A549 (cell line): ENCODE results near the gene ARVCF. TPM values are rescaled to one million over a fixed set of nuclear protein-coding genes. Genes with fewer than 3 reads are reported as not detected.

Experiments used
- ATAC-seq, 2 experiments: fragments of 200-7000 bp in 1 of 2; fragments of >200 bp in 1 of 2; cut with Nextera tagmentation in 1 of 2; cut with Tn5 transposase in 1 of 2; 3 replicates each; pipeline versions ENCODE4 v1.8.0 to v1.9.1; 2018 to 2020; ENCODE audit warnings: mild to moderate bottlenecking in 1 of 2, moderate library complexity in 1 of 2
- CTCF ChIA-PET: fragments of 300-600 bp; sonication (Branson Sonifier 250); formaldehyde crosslinking; extraction: SDS; loops from one replicate; lab custom pipeline; 2021; ENCODE audit warnings: antibody characterized with exemption, inconsistent platforms; lab: Yijun Ruan, JAX
- POLR2A ChIA-PET: fragments of 350-600 bp; formaldehyde crosslinking; extraction: SDS; loops from one replicate; lab custom pipeline; 2021; ENCODE audit warnings: antibody characterized with exemption, inconsistent platforms; lab: Yijun Ruan, JAX
- DNase-seq, 2 experiments: peaks; one replicate each; pipeline versions ENCODE4 v3.0.0 to v3.0.0-alpha.2; 2011 to 2016; ENCODE audit warnings: low read depth in 1 of 2, low spot score in 1 of 2
- FAIRE-seq: peaks from 2 replicates; lab custom pipeline; 2011; peaks lifted over from hg19 to GRCh38; lab: Jason Lieb, UNC
- H3K27ac ChIP-seq, 2 experiments: fragments of >200 bp; sonication (Bioruptor Twin); formaldehyde crosslinking; 3 replicates each; pipeline ENCODE4 v1.5.1; 2016 to 2017
- H3K4me1 ChIP-seq: fragments of >200 bp; sonication (Bioruptor Twin); formaldehyde crosslinking; 3 replicates; pipeline ENCODE4 v1.6.1; 2016
- H3K4me2 ChIP-seq: fragments of >200 bp; sonication (Bioruptor Twin); formaldehyde crosslinking; 3 replicates; pipeline ENCODE4 v1.6.1; 2016
- H3K4me3 ChIP-seq: fragments of >200 bp; sonication (Bioruptor Twin); formaldehyde crosslinking; 3 replicates; pipeline ENCODE4 v1.5.1; 2016
- H3K9me3 ChIP-seq: fragments of >200 bp; sonication (Bioruptor Twin); formaldehyde crosslinking; 3 replicates; pipeline ENCODE4 v1.6.1; 2016
- CEBPB ChIP-seq, 2 experiments: fragments of >200 bp in 1 of 2; sonication (Bioruptor Twin) in 1 of 2; formaldehyde crosslinking in 1 of 2; IDR thresholded peaks; 2 replicates each; pipeline ENCODE4 v1.6.1; 2012 to 2016
- CHD2 ChIP-seq: fragments of 150-350 bp; IDR thresholded peaks from 2 replicates; pipeline ENCODE4 v1.6.1; 2014; ENCODE audit warnings: low read length; ENCODE audit not compliant: partially characterized antibody
- EHMT2 ChIP-seq: fragments of 200-600 bp; sonication (generic); IDR thresholded peaks from 2 replicates; pipeline ENCODE4 v1.6.1; 2016; ENCODE audit warnings: antibody characterized with exemption, low read depth, mild to moderate bottlenecking, moderate library complexity
- EP300 ChIP-seq, 2 experiments: fragments of >200 bp; sonication (Bioruptor Twin); formaldehyde crosslinking; IDR thresholded peaks; 2 replicates in 1 of 2; 3 replicates in 1 of 2; pipeline ENCODE4 v1.6.1; 2016 to 2017
- FOXS1 ChIP-seq: fragments of 250-450 bp; sonication (Bioruptor Pico); IDR thresholded peaks from 2 replicates; pipeline ENCODE4 v1.5.0; 2020; ENCODE audit warnings: mild to moderate bottlenecking, moderate library complexity
- HOXB5 ChIP-seq: fragments of 250-450 bp; sonication (Bioruptor Pico); IDR thresholded peaks from 2 replicates; pipeline ENCODE4 v1.5.0; 2020; ENCODE audit warnings: mild to moderate bottlenecking, moderate library complexity
- JUN ChIP-seq, 2 experiments: fragments of >200 bp; sonication (Bioruptor Twin); formaldehyde crosslinking; IDR thresholded peaks; 2 replicates in 1 of 2; 3 replicates in 1 of 2; pipeline ENCODE4 v1.6.1; 2016 to 2017
- JUNB ChIP-seq: fragments of >200 bp; sonication (Bioruptor Twin); formaldehyde crosslinking; IDR thresholded peaks from 2 replicates; pipeline ENCODE4 v1.6.1; 2016
- KDM5A ChIP-seq: fragments of 200-600 bp; sonication (generic); IDR thresholded peaks from 2 replicates; pipeline ENCODE4 v1.6.1; 2016; ENCODE audit warnings: antibody characterized with exemption, mild to moderate bottlenecking
- MAZ ChIP-seq: fragments of 150-350 bp; IDR thresholded peaks from 2 replicates; pipeline ENCODE4 v1.6.1; 2014; ENCODE audit warnings: antibody characterized with exemption, low read depth, low read length, borderline replicate concordance
- NPAS2 ChIP-seq: fragments of 250-450 bp; sonication (Bioruptor Pico); IDR thresholded peaks from 2 replicates; pipeline ENCODE4 v1.8.0; 2022; ENCODE audit warnings: mild to moderate bottlenecking, moderate library complexity, borderline replicate concordance
- POLR2A ChIP-seq: IDR thresholded peaks from 2 replicates; pipeline ENCODE4 v1.6.1; 2012; ENCODE audit warnings: mild to moderate bottlenecking, low read length
- RFX5 ChIP-seq: fragments of 450-650 bp; IDR thresholded peaks from 2 replicates; pipeline ENCODE4 v1.7.1; 2014; ENCODE audit warnings: antibody characterized with exemption, mild to moderate bottlenecking, moderate library complexity
- TP53 ChIP-seq: fragments of 250-450 bp; sonication (Bioruptor Pico); IDR thresholded peaks from 2 replicates; pipeline ENCODE4 v1.5.0; 2021; ENCODE audit warnings: mild to moderate bottlenecking, moderate library complexity
- ZNF302 ChIP-seq: fragments of 250-450 bp; sonication (Bioruptor Pico); IDR thresholded peaks from 2 replicates; pipeline ENCODE4 v1.9.0; 2021; ENCODE audit warnings: inconsistent platforms, mild to moderate bottlenecking, moderate library complexity
- WGBS: methylation state at CpG from one replicate; pipeline ENCODE4 v1.1.6; 2017; ENCODE audit errors: missing lambda C conversion rate; 5-methylcytosine and 5-hydroxymethylcytosine counted together
- polyA plus RNA-seq, 4 experiments: library from polyadenylated mRNA; depleted of rRNA in 3 of 4; stranded (reverse); fragments of >200 nt; fragmentation: RNase III in 1 of 4; extraction: RNeasy Plus Mini Kit Qiagen cat#74134 plus additional on column Dnase treatment in 1 of 4; gene quantifications; 2 replicates in 3 of 4; 3 replicates in 1 of 4; pipeline ENCODE4 v1.2.3, GENCODE V29; 2011 to 2017
- TF ChIP-seq, protein P1 (sequence below): fragments of 200-600 bp; sonication (generic); IDR thresholded peaks from 2 replicates; pipeline ENCODE4 v1.6.1; 2016; ENCODE audit warnings: antibody characterized with exemption, mild to moderate bottlenecking, moderate library complexity
- TF ChIP-seq, protein P2 (sequence below): fragments of 250-450 bp; sonication (Bioruptor Pico); IDR thresholded peaks from 2 replicates; pipeline ENCODE4 v1.5.0; 2020; ENCODE audit warnings: low read depth, mild to moderate bottlenecking, moderate library complexity
- TF ChIP-seq, protein P3 (sequence below): IDR thresholded peaks from 2 replicates; pipeline ENCODE4 v1.6.1; 2012; ENCODE audit warnings: low read depth, borderline replicate concordance
- TF ChIP-seq, protein P4 (sequence below): fragments of >200 bp; sonication (Bioruptor Twin); formaldehyde crosslinking; IDR thresholded peaks from 2 replicates; pipeline ENCODE4 v1.6.1; 2016

ARVCF gene
- polyA plus RNA-seq, 2 of the 4 experiments (the other 2 are of a cell fraction), result 0.81 to 2.1 TPM

DNA sequence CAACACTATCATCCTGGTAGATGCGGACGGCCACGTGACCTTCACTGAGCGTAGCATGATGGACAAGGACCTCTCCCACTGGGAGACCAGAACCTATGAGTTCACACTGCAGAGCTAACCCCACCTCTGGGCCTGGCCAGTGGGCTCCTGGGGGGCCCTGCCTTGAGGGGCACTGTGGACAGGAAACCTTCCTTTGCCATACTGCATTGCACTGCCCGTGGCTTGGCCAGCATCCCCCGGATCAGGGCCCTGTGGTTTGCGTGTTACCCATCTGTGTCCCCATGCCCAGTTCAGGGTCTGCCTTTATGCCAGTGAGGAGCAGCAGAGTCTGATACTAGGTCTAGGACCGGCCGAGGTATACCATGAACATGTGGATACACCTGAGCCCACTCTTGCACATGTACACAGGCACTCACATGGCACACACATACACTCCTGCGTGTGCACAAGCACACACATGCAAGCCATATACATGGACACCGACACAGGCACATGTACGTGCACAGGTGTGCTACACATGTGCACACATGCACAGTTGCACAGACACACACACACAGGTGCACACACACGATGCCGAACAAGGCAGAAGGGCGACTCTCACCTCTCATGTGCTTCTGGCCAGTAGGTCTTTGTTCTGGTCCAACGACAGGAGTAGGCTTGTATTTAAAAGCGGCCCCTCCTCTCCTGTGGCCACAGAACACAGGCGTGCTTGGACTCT lies 48.1 kb upstream of the ARVCF start:
- ChIA-PET POLR2A (no interaction called here), CTCF (no interaction called here)
- Histone ChIP-seq H3K27ac (no peak overlapping the region), H3K4me1 (no peaks in the 10 kb centered on the region), H3K4me3 (no peak overlapping the region), H3K4me2 (no peak overlapping the region), H3K9me3 (no peaks in the 10 kb centered on the region)
- 97% methylated on average over 13 of the region's 18 CpGs for WGBS
- TF ChIP-seq, protein P1, sequence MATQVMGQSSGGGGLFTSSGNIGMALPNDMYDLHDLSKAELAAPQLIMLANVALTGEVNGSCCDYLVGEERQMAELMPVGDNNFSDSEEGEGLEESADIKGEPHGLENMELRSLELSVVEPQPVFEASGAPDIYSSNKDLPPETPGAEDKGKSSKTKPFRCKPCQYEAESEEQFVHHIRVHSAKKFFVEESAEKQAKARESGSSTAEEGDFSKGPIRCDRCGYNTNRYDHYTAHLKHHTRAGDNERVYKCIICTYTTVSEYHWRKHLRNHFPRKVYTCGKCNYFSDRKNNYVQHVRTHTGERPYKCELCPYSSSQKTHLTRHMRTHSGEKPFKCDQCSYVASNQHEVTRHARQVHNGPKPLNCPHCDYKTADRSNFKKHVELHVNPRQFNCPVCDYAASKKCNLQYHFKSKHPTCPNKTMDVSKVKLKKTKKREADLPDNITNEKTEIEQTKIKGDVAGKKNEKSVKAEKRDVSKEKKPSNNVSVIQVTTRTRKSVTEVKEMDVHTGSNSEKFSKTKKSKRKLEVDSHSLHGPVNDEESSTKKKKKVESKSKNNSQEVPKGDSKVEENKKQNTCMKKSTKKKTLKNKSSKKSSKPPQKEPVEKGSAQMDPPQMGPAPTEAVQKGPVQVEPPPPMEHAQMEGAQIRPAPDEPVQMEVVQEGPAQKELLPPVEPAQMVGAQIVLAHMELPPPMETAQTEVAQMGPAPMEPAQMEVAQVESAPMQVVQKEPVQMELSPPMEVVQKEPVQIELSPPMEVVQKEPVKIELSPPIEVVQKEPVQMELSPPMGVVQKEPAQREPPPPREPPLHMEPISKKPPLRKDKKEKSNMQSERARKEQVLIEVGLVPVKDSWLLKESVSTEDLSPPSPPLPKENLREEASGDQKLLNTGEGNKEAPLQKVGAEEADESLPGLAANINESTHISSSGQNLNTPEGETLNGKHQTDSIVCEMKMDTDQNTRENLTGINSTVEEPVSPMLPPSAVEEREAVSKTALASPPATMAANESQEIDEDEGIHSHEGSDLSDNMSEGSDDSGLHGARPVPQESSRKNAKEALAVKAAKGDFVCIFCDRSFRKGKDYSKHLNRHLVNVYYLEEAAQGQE, result no peak
- TF ChIP-seq KDM5A, result no peak
- TF ChIP-seq EP300 (IDR thresholded peaks at IDR 0.05), result no peak
- TF ChIP-seq CHD2, result no peak
- TF ChIP-seq, protein P2, sequence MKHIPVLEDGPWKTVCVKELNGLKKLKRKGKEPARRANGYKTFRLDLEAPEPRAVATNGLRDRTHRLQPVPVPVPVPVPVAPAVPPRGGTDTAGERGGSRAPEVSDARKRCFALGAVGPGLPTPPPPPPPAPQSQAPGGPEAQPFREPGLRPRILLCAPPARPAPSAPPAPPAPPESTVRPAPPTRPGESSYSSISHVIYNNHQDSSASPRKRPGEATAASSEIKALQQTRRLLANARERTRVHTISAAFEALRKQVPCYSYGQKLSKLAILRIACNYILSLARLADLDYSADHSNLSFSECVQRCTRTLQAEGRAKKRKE (CRISPR knock-in tag), result no peak
- TF ChIP-seq, protein P3, sequence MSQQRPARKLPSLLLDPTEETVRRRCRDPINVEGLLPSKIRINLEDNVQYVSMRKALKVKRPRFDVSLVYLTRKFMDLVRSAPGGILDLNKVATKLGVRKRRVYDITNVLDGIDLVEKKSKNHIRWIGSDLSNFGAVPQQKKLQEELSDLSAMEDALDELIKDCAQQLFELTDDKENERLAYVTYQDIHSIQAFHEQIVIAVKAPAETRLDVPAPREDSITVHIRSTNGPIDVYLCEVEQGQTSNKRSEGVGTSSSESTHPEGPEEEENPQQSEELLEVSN, result no peak
- no peak for TF ChIP-seq JUN (IDR thresholded peaks at IDR 0.05)
- TF ChIP-seq, protein P4, sequence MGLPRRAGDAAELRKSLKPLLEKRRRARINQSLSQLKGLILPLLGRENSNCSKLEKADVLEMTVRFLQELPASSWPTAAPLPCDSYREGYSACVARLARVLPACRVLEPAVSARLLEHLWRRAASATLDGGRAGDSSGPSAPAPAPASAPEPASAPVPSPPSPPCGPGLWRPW, result no peak
- no peak for TF ChIP-seq MAZ
- no peak for TF ChIP-seq POLR2A
- TF ChIP-seq HOXB5 (CRISPR knock-in tag), result no peak
- TF ChIP-seq TP53 (CRISPR knock-in tag), result no peak
- TF ChIP-seq CEBPB (IDR thresholded peaks at IDR 0.05), result no peak
- no peak for TF ChIP-seq JUNB
- TF ChIP-seq RFX5, result no peak
- no peak for TF ChIP-seq FOXS1
- ATAC-seq (no peak), DNase-seq (no peak), FAIRE-seq (no peak)

DNA sequence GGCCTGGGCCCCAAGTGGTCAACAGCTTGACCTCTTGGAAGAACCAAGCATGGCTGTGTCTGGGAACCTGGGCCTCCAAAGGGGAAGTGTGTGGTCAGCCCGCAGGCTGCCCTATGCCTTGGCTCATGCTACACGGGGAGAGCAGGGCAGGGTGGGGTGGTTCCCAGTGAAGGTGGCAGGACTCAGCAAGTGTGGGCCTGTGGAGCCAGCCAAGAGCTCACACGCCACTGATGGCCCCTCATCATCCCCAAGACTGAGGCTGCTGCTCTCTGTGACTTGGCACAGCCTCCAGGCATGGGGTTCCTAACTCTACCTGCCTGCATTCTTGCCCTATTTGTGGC lies 47.5 kb upstream of the ARVCF start:
- Histone ChIP-seq H3K9me3 (no peaks in the 10 kb centered on the region), H3K4me1 (no peaks in the 10 kb centered on the region), H3K27ac (no peak overlapping the region), H3K4me3 (no peak overlapping the region), H3K4me2 (no peak overlapping the region)
- TF ChIP-seq JUN (IDR thresholded peaks at IDR 0.05), result no peak
- TF ChIP-seq ZNF302 (CRISPR knock-in tag), result no peak
- no peak for TF ChIP-seq EHMT2
- no peak for TF ChIP-seq POLR2A
- TF ChIP-seq NPAS2 (CRISPR knock-in tag), result no peak
- no peak for ATAC-seq
- FAIRE-seq, result no peak
- CTCF ChIA-PET, result no interaction called here
- 100% methylated on average over 1 of the region's 3 CpGs for WGBS
- POLR2A ChIA-PET, result no interaction called here
- no peak for DNase-seq
